Panc1 (cell line): ENCODE data around the gene SLC35A4.

ENCODE experiments used
- CTCF ChIP-seq: fragments of 450-650 bp; IDR thresholded peaks from 2 replicates; pipeline ENCODE4 v1.5.1; 2017; ENCODE audit warnings: mild to moderate bottlenecking
- POLR2AphosphoS5 ChIP-seq: IDR thresholded peaks from 2 replicates; pipeline ENCODE4 v1.6.1; 2012; ENCODE audit warnings: mild to moderate bottlenecking, low read depth, low read length, moderate library complexity
- REST ChIP-seq, 2 experiments: IDR thresholded peaks; 2 replicates each; pipeline ENCODE4 v1.6.1; 2011 to 2012; ENCODE audit warnings: low read depth in 2 of 2, control low read depth in 1 of 2, low read length in 1 of 2, mild to moderate bottlenecking in 1 of 2, moderate library complexity in 1 of 2; ENCODE audit not compliant: insufficient read depth in 1 of 2
- SIN3A ChIP-seq: IDR thresholded peaks from 2 replicates; pipeline ENCODE4 v1.6.1; 2012; ENCODE audit warnings: low read depth, mild to moderate bottlenecking, low read length, moderate library complexity, borderline replicate concordance; ENCODE audit not compliant: insufficient read depth
- TCF7L2 ChIP-seq: IDR thresholded peaks from 2 replicates; pipeline ENCODE4 v1.6.1; 2011; ENCODE audit warnings: mild to moderate bottlenecking, low read depth, low read length, inconsistent platforms

GRCh38 chr5:140573683-140574082, 9.1 kb downstream of the SLC35A4 start:
- TF ChIP-seq POLR2AphosphoS5 (no peak), CTCF (no peak), TCF7L2 (no peak), REST (IDR thresholded peaks at IDR 0.05; ENCODE audit: insufficient read depth in 1 of 2, low read depth in 2 of 2, low read length in 1 of 2) (no peak), SIN3A (no peak)
